H1 (cell line): Measurements from ENCODE around the gene KCNK4. TPM values are rescaled to one million over a fixed set of nuclear protein-coding genes. Genes with fewer than 3 reads are reported as not detected.

Experiments used
- CTCF ChIA-PET: fragments of 300-600 bp; sonication (Branson Sonifier 250); formaldehyde crosslinking; loops from one replicate; lab custom pipeline; 2021; ENCODE audit not compliant: partially characterized antibody; lab: Charles Lee
- POLR2A ChIA-PET: fragments of 300-600 bp; sonication (Branson Sonifier 250); formaldehyde crosslinking; loops from one replicate; lab custom pipeline; 2021; ENCODE audit warnings: inconsistent platforms; ENCODE audit not compliant: partially characterized antibody; lab: Charles Lee
- DNase-seq, 2 experiments: peaks; one replicate each; pipeline versions ENCODE4 v3.0.0 to v3.0.0-alpha.2; 2010 to 2022; ENCODE audit warnings: low spot score in 2 of 2, low read depth in 1 of 2, mixed read lengths in 1 of 2
- FAIRE-seq: peaks from 2 replicates; lab custom pipeline; 2011; peaks lifted over from hg19 to GRCh38; lab: Jason Lieb, UNC
- H2AFZ ChIP-seq: 2 replicates; pipeline ENCODE4 v1.8.1; 2012; ENCODE audit warnings: low read length, inconsistent platforms
- H2AK5ac ChIP-seq: 2 replicates; pipeline ENCODE4 v1.6.1; 2013; ENCODE audit warnings: low read depth, low read length
- H2BK120ac ChIP-seq: replicated peaks from 2 replicates; pipeline ENCODE3; 2013; ENCODE audit warnings: low read depth, low read length, inconsistent platforms
- H2BK12ac ChIP-seq: 2 replicates; pipeline ENCODE4 v1.6.1; 2013; ENCODE audit warnings: low read depth, low read length
- H2BK15ac ChIP-seq: 2 replicates; pipeline ENCODE4 v1.6.1; 2013; ENCODE audit warnings: low read length
- H2BK20ac ChIP-seq: 2 replicates; pipeline ENCODE4 v1.6.1; 2013; ENCODE audit warnings: low read length
- H2BK5ac ChIP-seq: 2 replicates; pipeline ENCODE4 v1.6.1; 2013; ENCODE audit warnings: low read depth, low read length
- H3K14ac ChIP-seq: 2 replicates; pipeline ENCODE4 v1.6.1; 2013; ENCODE audit warnings: inconsistent platforms; ENCODE audit not compliant: insufficient read length
- H3K18ac ChIP-seq: 2 replicates; pipeline ENCODE4 v1.6.1; 2013; ENCODE audit warnings: low read length; ENCODE audit errors: extremely low read depth
- H3K23ac ChIP-seq: 2 replicates; pipeline ENCODE4 v1.6.1; 2013; ENCODE audit warnings: inconsistent platforms; ENCODE audit not compliant: insufficient read length
- H3K23me2 ChIP-seq: 2 replicates; pipeline ENCODE4 v1.6.1; 2013; ENCODE audit warnings: low read depth, low read length
- H3K27ac ChIP-seq: 2 replicates; pipeline ENCODE4 v1.6.1; 2011; ENCODE audit warnings: low read depth, low read length, inconsistent platforms
- H3K27me3 ChIP-seq, 4 experiments: replicated peaks in 1 of 4; 1 replicate in 1 of 4; 2 replicates in 3 of 4; pipeline versions ENCODE4 v1.6.1 to v1.8.1; 2011 to 2013; ENCODE audit warnings: low read length in 3 of 4, mild to moderate bottlenecking in 3 of 4, inconsistent platforms in 2 of 4, mixed read lengths in 2 of 4, moderate library complexity in 1 of 4; ENCODE audit not compliant: control insufficient read depth in 3 of 4, insufficient read depth in 3 of 4; ENCODE audit errors: extremely low read depth in 1 of 4
- H3K36me3 ChIP-seq, 4 experiments: 2 replicates each; pipeline versions ENCODE4 v1.6.1 to v1.8.1; 2011 to 2013; ENCODE audit warnings: mild to moderate bottlenecking in 4 of 4, low read length in 3 of 4, moderate library complexity in 2 of 4, control low read depth in 1 of 4, inconsistent platforms in 1 of 4; ENCODE audit not compliant: insufficient read depth in 4 of 4, control insufficient read depth in 2 of 4
- H3K4ac ChIP-seq: replicated peaks from 2 replicates; pipeline ENCODE3; 2013; ENCODE audit warnings: low read length, low read depth, mixed read lengths, inconsistent platforms; ENCODE audit not compliant: insufficient read length
- H3K4me1 ChIP-seq, 4 experiments: replicated peaks in 1 of 4; 1 replicate in 1 of 4; 2 replicates in 3 of 4; pipeline versions ENCODE4 v1.6.1 to v1.8.1; 2011 to 2013; ENCODE audit warnings: low read length in 3 of 4, inconsistent platforms in 2 of 4, mixed read lengths in 1 of 4; ENCODE audit not compliant: insufficient read depth in 4 of 4, control insufficient read depth in 3 of 4
- H3K4me2 ChIP-seq, 2 experiments: 2 replicates each; pipeline versions ENCODE4 v1.6.1 to v1.8.1; 2011 to 2013; ENCODE audit warnings: low read depth in 2 of 2, low read length in 2 of 2, control low read depth in 1 of 2, inconsistent platforms in 1 of 2, mild to moderate bottlenecking in 1 of 2; ENCODE audit not compliant: insufficient read depth in 1 of 2
- H3K4me3 ChIP-seq, 4 experiments: fragments of 200-600, 300-600 bp in 1 of 4; sonication (generic), shearing (Covaris generic), sonication (Bioruptor Twin) in 1 of 4; 2 replicates each; pipeline versions ENCODE4 v1.5.1 to v1.8.1; 2011 to 2016; ENCODE audit warnings: low read length in 4 of 4, low read depth in 3 of 4, control low read depth in 2 of 4, inconsistent platforms in 2 of 4, mild to moderate bottlenecking in 2 of 4, mixed read lengths in 1 of 4, moderate library complexity in 1 of 4; ENCODE audit not compliant: insufficient read depth in 2 of 4; ENCODE audit errors: extremely low read depth in 1 of 4
- H3K56ac ChIP-seq: replicated peaks from 2 replicates; pipeline ENCODE3; 2013; ENCODE audit warnings: low read depth, mild to moderate bottlenecking, mixed read lengths, low read length, inconsistent platforms; ENCODE audit not compliant: insufficient read length
- H3K79me1 ChIP-seq: 2 replicates; pipeline ENCODE4 v1.6.1; 2013; ENCODE audit warnings: low read depth, low read length, control low read depth
- H3K79me2 ChIP-seq, 2 experiments: 2 replicates each; pipeline versions ENCODE4 v1.6.1 to v1.8.1; 2012 to 2013; ENCODE audit warnings: low read length in 2 of 2, mild to moderate bottlenecking in 2 of 2, inconsistent platforms in 1 of 2; ENCODE audit not compliant: insufficient read depth in 2 of 2, control insufficient read depth in 1 of 2
- H3K9ac ChIP-seq, 4 experiments: replicated peaks in 1 of 4; 1 replicate in 1 of 4; 2 replicates in 3 of 4; pipeline versions ENCODE4 v1.6.1 to v1.8.1; 2011 to 2013; ENCODE audit warnings: low read depth in 3 of 4, low read length in 3 of 4, control low read depth in 2 of 4, mild to moderate bottlenecking in 2 of 4, moderate library complexity in 2 of 4, inconsistent platforms in 1 of 4; ENCODE audit errors: extremely low read depth in 1 of 4
- H3K9me3 ChIP-seq, 2 experiments: 2 replicates each; pipeline versions ENCODE4 v1.6.1 to v1.8.1; 2012 to 2013; ENCODE audit warnings: mild to moderate bottlenecking in 2 of 2, moderate library complexity in 2 of 2, control low read depth in 1 of 2, inconsistent platforms in 1 of 2, low read depth in 1 of 2, low read length in 1 of 2, mixed read lengths in 1 of 2; ENCODE audit not compliant: insufficient read depth in 2 of 2
- H4K20me1 ChIP-seq, 2 experiments: replicated peaks in 1 of 2; 2 replicates each; pipeline versions ENCODE3 to v1.8.1; 2011 to 2013; ENCODE audit warnings: inconsistent platforms in 2 of 2, low read length in 2 of 2, mild to moderate bottlenecking in 1 of 2; ENCODE audit not compliant: insufficient read depth in 2 of 2, control insufficient read depth in 1 of 2
- H4K5ac ChIP-seq: 2 replicates; pipeline ENCODE4 v1.6.1; 2013; ENCODE audit warnings: low read length, low read depth, mixed read lengths, inconsistent platforms; ENCODE audit not compliant: insufficient read length
- H4K8ac ChIP-seq: 2 replicates; pipeline ENCODE4 v1.8.0; 2013; ENCODE audit warnings: mild to moderate bottlenecking, moderate library complexity, low read length, inconsistent platforms; ENCODE audit not compliant: insufficient read depth; ENCODE audit errors: extremely low read depth
- H4K91ac ChIP-seq: replicated peaks from 2 replicates; pipeline ENCODE3; 2013; ENCODE audit warnings: low read length, mixed read lengths, inconsistent platforms; ENCODE audit not compliant: insufficient read length
- CBX8 ChIP-seq: fragments of 300-800, 300-1000 bp; sonication (generic); IDR thresholded peaks from 2 replicates; pipeline ENCODE4 v1.7.1; 2016; ENCODE audit warnings: low read depth, low read length, borderline replicate concordance
- CHD2 ChIP-seq: IDR thresholded peaks from 2 replicates; pipeline ENCODE4 v1.6.1; 2012; ENCODE audit warnings: low read length, improper control_type of control experiment
- GABPA ChIP-seq: IDR thresholded peaks from 2 replicates; pipeline ENCODE4 v1.6.1; 2011; ENCODE audit warnings: mild to moderate bottlenecking, low read length, moderate library complexity, borderline replicate concordance; ENCODE audit not compliant: insufficient read depth
- HDAC2 ChIP-seq, 2 experiments: fragments of 300-600 bp in 1 of 2; sonication (generic) in 1 of 2; IDR thresholded peaks; 2 replicates each; pipeline ENCODE4 v1.6.1; 2011 to 2012; ENCODE audit warnings: low read depth in 2 of 2, low read length in 2 of 2, mild to moderate bottlenecking in 2 of 2, moderate library complexity in 2 of 2, borderline replicate concordance in 1 of 2, inconsistent platforms in 1 of 2
- RBBP5 ChIP-seq: IDR thresholded peaks from 2 replicates; pipeline ENCODE4 v1.7.1; 2012; ENCODE audit warnings: low read depth, mild to moderate bottlenecking, inconsistent platforms, low read length, moderate library complexity, borderline replicate concordance
- SP2 ChIP-seq: IDR thresholded peaks from 2 replicates; pipeline ENCODE4 v1.6.1; 2012; ENCODE audit warnings: mild to moderate bottlenecking, low read length, inconsistent platforms
- SRF ChIP-seq: IDR thresholded peaks from 2 replicates; pipeline ENCODE4 v1.6.1; 2011; ENCODE audit warnings: mild to moderate bottlenecking, low read depth, low read length, moderate library complexity
- WGBS, 2 experiments: shearing (Covaris generic) in 1 of 2; methylation state at CpG; one replicate each; pipeline versions ENCODE4 v1.1.6 to v1.1.7; 2013 to 2015; ENCODE audit warnings: low lambda C conversion rate in 2 of 2, mixed read lengths in 2 of 2, inconsistent platforms in 1 of 2, low coverage in 1 of 2, missing lambda C conversion rate in 1 of 2; ENCODE audit not compliant: insufficient replicate concordance in 2 of 2, insufficient coverage in 1 of 2, insufficient read length in 1 of 2; ENCODE audit errors: extremely low coverage in 1 of 2, missing lambda C conversion rate in 1 of 2; 5-methylcytosine and 5-hydroxymethylcytosine counted together
- polyA plus RNA-seq, 7 experiments: library from polyadenylated mRNA; depleted of rRNA in 3 of 7; stranded (reverse) in 5 of 7; unstranded in 2 of 7; fragments of >200 nt in 5 of 7; fragments of 200-250 nt in 2 of 7; gene quantifications; 1 replicate in 5 of 7; 2 replicates in 1 of 7; 4 replicates in 1 of 7; pipeline versions ENCODE4 v1.2.1 to v1.2.3, GENCODE V29; 2011 to 2013; ENCODE audit warnings: missing spikeins in 2 of 7, mixed read lengths in 2 of 7
- total RNA-seq: library from RNA; stranded (reverse); fragmentation: NEBNext Ultra II Directional; extraction: Animal tissue kit (Norgen Biotek cat#: 25700); gene quantifications from 2 replicates; pipeline ENCODE4 v1.2.1, GENCODE V29; 2021

KCNK4 gene
- total and polyA plus RNA-seq, 2 of the 8 experiments (the other 6 are each of a cell fraction or from before 2014, with no cell fraction given), result 0.19 TPM; not detected in 1

GRCh38 chr11:64276653-64277431 is 14.3 kb upstream of the KCNK4 start:
- H4K20me1 ChIP-seq, result no peaks in the 10 kb centered on the region
- H3K36me3 ChIP-seq, result no peaks in the 10 kb centered on the region; a peak in 1 of 8 replicates
- no peak overlapping the region for H3K14ac ChIP-seq
- no peak overlapping the region for H2AK5ac ChIP-seq
- no peak overlapping the region for H2AFZ ChIP-seq
- no peak overlapping the region for H4K91ac ChIP-seq
- H3K4me3 ChIP-seq, result no peak overlapping the region
- WGBS, 2 experiments, result 94% methylated on average over 17 of the region's 17 CpGs; no CpG with 5 or more reads in 1 of the 2 experiments
- H3K4ac ChIP-seq, result no peak overlapping the region
- H4K5ac ChIP-seq, result no peak overlapping the region
- H3K4me1 ChIP-seq, result peaks cover 0 to 5% (median under 1%) of the 10 kb centered on the region in 4 experiments; a peak in 1 of 7 replicates
- H2BK20ac ChIP-seq, result no peak overlapping the region
- H2BK15ac ChIP-seq, result no peak overlapping the region
- no peak overlapping the region for H3K56ac ChIP-seq
- CTCF ChIA-PET, result interaction anchor here (0.6 to 13.7 kb wide), 7 partner anchors 26 to 1891 kb away, joined by 3 to 168 read pairs (median 3); partner anchors contain the start of genes CATSPERZ, ESRRA, PRDX5 and STIP1
- 0 out of 4 replicates have a peak, but pooled peaks cover 0 to 4% of the 10 kb centered on the region in 2 experiments for H3K79me2 ChIP-seq
- no peak for FAIRE-seq
- POLR2A ChIA-PET, result interaction anchor here (0.6 to 1.7 kb wide), 6 partner anchors 9 to 27 kb away, joined by 3 to 6 read pairs (median 3); partner anchors contain the start of gene KCNK4
- no peak overlapping the region for H3K4me2 ChIP-seq
- H2BK12ac ChIP-seq, result no peak overlapping the region
- no peaks in the 10 kb centered on the region for H3K23me2 ChIP-seq
- no peak overlapping the region for H2BK120ac ChIP-seq
- no peak overlapping the region for H3K23ac ChIP-seq
- H3K9me3 ChIP-seq, result no peaks in the 10 kb centered on the region
- no peak overlapping the region for H4K8ac ChIP-seq
- H3K27ac ChIP-seq, result no peak overlapping the region
- no peak overlapping the region for H2BK5ac ChIP-seq
- H3K27me3 ChIP-seq, result no peaks in the 10 kb centered on the region
- no peak for DNase-seq
- no peaks in the 10 kb centered on the region; the same call in 1 of the 2 replicates for H3K79me1 ChIP-seq
- TF ChIP-seq GABPA (no peak), HDAC2 (IDR thresholded peaks at IDR 0.05; ENCODE audit: borderline replicate concordance in 1 of 2, low read depth in 2 of 2, low read length in 2 of 2) (no peak), CBX8 (no peak), RBBP5 (no peak), SP2 (no peak), CHD2 (no peak), SRF (no peak)
- no peak overlapping the region for H3K9ac ChIP-seq
- H3K18ac ChIP-seq, result no peak overlapping the region
